Stimulated activated CD4-positive, alpha-beta T cell treated with anti-CD3 and anti-CD28 coated beads, Interleukin-1b, Interleukin-23, amount 100 ng/mL, for 1 hour (primary cell): Measurements from ENCODE around the gene RELB.
"Not testable (repeated sequence)": the region's sequence is repeated elsewhere in the genome, so short reads cannot be mapped to it uniquely, and the experiment has no call there.

Experiments
- DNase-seq, 2 donors: peaks; one replicate each; pipeline ENCODE4 v3.0.0-alpha.2; 2020; ENCODE audit warnings: low read depth in 2 of 2

Gene RELB

GRCh38 chr19:44987148-44987675 lies 14.1 kb upstream of the RELB start:
- no peak for DNase-seq

- DNase-seq, result no peak
These were observed 13.0 kb upstream of the RELB start for GRCh38 chr19:44988273-44988672.

- DNase-seq, result peak; percentile 3 to 39
These were observed 12.2 kb upstream of the RELB start for GRCh38 chr19:44988896-44989556.

GRCh38 chr19:44990459-44990858 lies 10.8 kb upstream of the RELB start:
- no peak for DNase-seq

GRCh38 chr19:44990966-44991365 lies 10.3 kb upstream of the RELB start:
- no peak for DNase-seq

- no peak for DNase-seq
These were observed 8.7 kb upstream of the RELB start for GRCh38 chr19:44992336-44993163.

- DNase-seq, result no peak
These were observed 7.7 kb upstream of the RELB start for GRCh38 chr19:44993526-44993925.

- no peak for DNase-seq
These were observed 7.2 kb upstream of the RELB start for GRCh38 chr19:44993926-44994537.

- no peak for DNase-seq
These were observed 3.2 kb upstream of the RELB start for GRCh38 chr19:44998025-44998424.

GRCh38 chr19:44999131-44999925 lies 1.9 kb upstream of the RELB start:
- DNase-seq, result not testable (repeated sequence)

GRCh38 chr19:45000665-45001064 lies 599 bp upstream of the RELB start:
- DNase-seq, result not testable (repeated sequence)

- no peak for DNase-seq
These were observed 2.2 kb downstream of the RELB start for GRCh38 chr19:45003485-45003884.

GRCh38 chr19:45005787-45006186 lies 4.5 kb downstream of the RELB start:
- no peak for DNase-seq

- no peak for DNase-seq
These were observed 7.3 kb downstream of the RELB start for GRCh38 chr19:45008552-45008951.

GRCh38 chr19:45009625-45010255 lies 8.5 kb downstream of the RELB start:
- DNase-seq, result no peak

GRCh38 chr19:45010306-45010705 lies 9.0 kb downstream of the RELB start:
- no peak for DNase-seq

GRCh38 chr19:45011959-45012358 lies 10.7 kb downstream of the RELB start:
- no peak for DNase-seq

- peak; percentile 20 to 53 for DNase-seq
These were observed 15.4 kb downstream of the RELB start for GRCh38 chr19:45016388-45017314.

GRCh38 chr19:45019187-45019586 lies 17.9 kb downstream of the RELB start:
- no peak for DNase-seq

- DNase-seq, result no peak
These were observed 18.8 kb downstream of the RELB start for GRCh38 chr19:45020071-45020470.
